Cardiac muscle cell (in vitro differentiated cells and primary cell): ENCODE results near the gene ENOX1. TPM values are rescaled to one million over a fixed set of nuclear protein-coding genes. Genes with fewer than 3 reads are reported as not detected.

Experiments used
- DNase-seq, 2 donors: peaks; one replicate each; pipeline versions ENCODE4 v3.0.0 to v3.0.0-alpha.2; 2010 to 2017; ENCODE audit warnings: low read depth in 1 of 2, low spot score in 1 of 2
- H3K27ac ChIP-seq: fragments of 200-600 bp; sonication (generic); 2 replicates; pipeline ENCODE4 v1.5.1; 2016
- H3K27me3 ChIP-seq: fragments of 200-600 bp; sonication (generic); 2 replicates; pipeline ENCODE4 v1.6.0; 2016; ENCODE audit warnings: control low read depth
- H3K36me3 ChIP-seq: fragments of 200-600 bp; sonication (generic); 2 replicates; pipeline ENCODE4 v1.5.1; 2016; ENCODE audit warnings: control low read depth
- H3K4me1 ChIP-seq: fragments of 200-600 bp; sonication (generic); 2 replicates; pipeline ENCODE4 v1.8.1; 2017; ENCODE audit warnings: low read depth, mild to moderate bottlenecking, mixed run types
- H3K4me3 ChIP-seq: fragments of 200-600 bp; sonication (generic); 2 replicates; pipeline ENCODE4 v1.5.1; 2016; ENCODE audit warnings: mild to moderate bottlenecking
- H3K9me3 ChIP-seq: fragments of 200-600 bp; sonication (generic); 2 replicates; pipeline ENCODE4 v1.5.1; 2017; ENCODE audit warnings: low read depth, mild to moderate bottlenecking, control low read depth
- CTCF ChIP-seq: IDR thresholded peaks from 2 replicates; pipeline ENCODE4 v1.5.1; 2012; ENCODE audit warnings: low read depth, mild to moderate bottlenecking, low read length
- polyA plus RNA-seq: library from polyadenylated mRNA; unstranded; fragments of >200 nt; fragmentation: Nextera tagmentation; extraction: Ambion mirVana; gene quantifications from 2 replicates; pipeline ENCODE4 v1.2.1, GENCODE V29; 2016
- total RNA-seq: library from RNA; depleted of rRNA; stranded (reverse); fragments of >200 nt; gene quantifications from 2 replicates; pipeline ENCODE4 v1.2.3, GENCODE V29; 2016

Gene ENOX1
- total and polyA plus RNA-seq, 2 experiments from 2014 or later, result 2.0 to 5.1 TPM

GRCh38 chr13:43653980-43654379 is 132.8 kb downstream of the ENOX1 start:
- Histone ChIP-seq H3K9me3 (no peaks in the 10 kb centered on the region), H3K4me3 (no peak overlapping the region), H3K27me3 (no peaks in the 10 kb centered on the region), H3K27ac (no peak overlapping the region), H3K4me1 (no peaks in the 10 kb centered on the region), H3K36me3 (no peaks in the 10 kb centered on the region)
- DNase-seq, result no peak
- TF ChIP-seq CTCF, result no peak

GRCh38 chr13:43653395-43653794 is 133.4 kb downstream of the ENOX1 start:
- no peak for DNase-seq
- Histone ChIP-seq H3K27ac (no peak overlapping the region), H3K36me3 (no peaks in the 10 kb centered on the region), H3K4me1 (no peaks in the 10 kb centered on the region), H3K9me3 (no peaks in the 10 kb centered on the region), H3K4me3 (no peak overlapping the region), H3K27me3 (no peaks in the 10 kb centered on the region)
- TF ChIP-seq CTCF, result no peak

GRCh38 chr13:43652760-43653159 is 134.0 kb downstream of the ENOX1 start:
- no peak overlapping the region for H3K27ac ChIP-seq
- TF ChIP-seq CTCF, result no peak
- H3K27me3 ChIP-seq, result no peaks in the 10 kb centered on the region
- no peaks in the 10 kb centered on the region for H3K4me1 ChIP-seq
- H3K9me3 ChIP-seq, result no peaks in the 10 kb centered on the region
- H3K36me3 ChIP-seq, result no peaks in the 10 kb centered on the region
- no peak for DNase-seq
- no peak overlapping the region for H3K4me3 ChIP-seq

- Histone ChIP-seq H3K4me1 (no peaks in the 10 kb centered on the region), H3K36me3 (no peaks in the 10 kb centered on the region), H3K27me3 (no peaks in the 10 kb centered on the region), H3K27ac (no peak overlapping the region), H3K9me3 (no peaks in the 10 kb centered on the region), H3K4me3 (no peak overlapping the region)
- no peak for TF ChIP-seq CTCF
- DNase-seq, result no peak
These were observed 135.9 kb downstream of the ENOX1 start for GRCh38 chr13:43650882-43651281.

GRCh38 chr13:43648733-43649132 is 138.0 kb downstream of the ENOX1 start:
- Histone ChIP-seq H3K4me1 (no peaks in the 10 kb centered on the region), H3K27ac (no peak overlapping the region), H3K36me3 (no peaks in the 10 kb centered on the region), H3K27me3 (no peaks in the 10 kb centered on the region), H3K4me3 (no peak overlapping the region), H3K9me3 (no peaks in the 10 kb centered on the region)
- DNase-seq, result peak; percentile 18 to 28
- TF ChIP-seq CTCF, result no peak

- Histone ChIP-seq H3K36me3 (no peaks in the 10 kb centered on the region), H3K4me3 (no peak overlapping the region), H3K27ac (no peak overlapping the region), H3K27me3 (no peaks in the 10 kb centered on the region), H3K4me1 (no peaks in the 10 kb centered on the region), H3K9me3 (no peaks in the 10 kb centered on the region)
- no peak for DNase-seq
- no peak for TF ChIP-seq CTCF
These were observed 139.3 kb downstream of the ENOX1 start for GRCh38 chr13:43647471-43647870.
